SJCRH30 (cell line): ENCODE measurements around the gene CDCP1. TPM values are rescaled to one million over a fixed set of nuclear protein-coding genes. Genes with fewer than 3 reads are reported as not detected.
"Not testable (repeated sequence)": the region's sequence is repeated elsewhere in the genome, so short reads cannot be mapped to it uniquely, and the experiment has no call there.

Experiments
- DNase-seq, 2 experiments: peaks; one replicate each; pipeline ENCODE4 v3.0.0-alpha.2; 2015 to 2020
- H3K27ac ChIP-seq: fragments of 250-450 bp; sonication (Bioruptor Pico); 2 replicates; pipeline ENCODE4 v1.5.1; 2020; ENCODE audit warnings: mild to moderate bottlenecking, moderate library complexity
- H3K27me3 ChIP-seq: fragments of 250-450 bp; sonication (Bioruptor Pico); 2 replicates; pipeline ENCODE4 v1.5.1; 2020; ENCODE audit warnings: mild to moderate bottlenecking, moderate library complexity
- H3K36me3 ChIP-seq: fragments of 250-450 bp; sonication (Bioruptor Pico); 2 replicates; pipeline ENCODE4 v1.5.1; 2020; ENCODE audit warnings: mild to moderate bottlenecking, moderate library complexity
- H3K4me1 ChIP-seq: fragments of 250-450 bp; sonication (Bioruptor Pico); 2 replicates; pipeline ENCODE4 v1.5.1; 2020; ENCODE audit warnings: mild to moderate bottlenecking, moderate library complexity
- H3K4me3 ChIP-seq: fragments of 250-450 bp; sonication (Bioruptor Pico); 2 replicates; pipeline ENCODE4 v1.5.1; 2020; ENCODE audit warnings: mild to moderate bottlenecking, moderate library complexity
- H3K9me3 ChIP-seq: fragments of 250-450 bp; sonication (Bioruptor Pico); replicated peaks from 2 replicates; pipeline ENCODE4 v1.5.1; 2020; ENCODE audit warnings: mild to moderate bottlenecking, moderate library complexity
- total RNA-seq: library from RNA; depleted of rRNA; stranded (reverse); fragments of >200 nt; shearing (Covaris generic); gene quantifications from 2 replicates; pipeline ENCODE4 v1.2.3, GENCODE V29; 2014

The CDCP1 gene
- total RNA-seq, 1 experiment from 2014 or later: not detected

GRCh38 chr3:45080824-45081223 is 65.4 kb downstream of the CDCP1 start:
- no peak for DNase-seq
- Histone ChIP-seq H3K36me3 (no peaks in the 10 kb centered on the region), H3K9me3 (no peaks in the 10 kb centered on the region), H3K27me3 (no peaks in the 10 kb centered on the region), H3K4me1 (no peaks in the 10 kb centered on the region), H3K27ac (no peak overlapping the region), H3K4me3 (no peak overlapping the region)

DNA sequence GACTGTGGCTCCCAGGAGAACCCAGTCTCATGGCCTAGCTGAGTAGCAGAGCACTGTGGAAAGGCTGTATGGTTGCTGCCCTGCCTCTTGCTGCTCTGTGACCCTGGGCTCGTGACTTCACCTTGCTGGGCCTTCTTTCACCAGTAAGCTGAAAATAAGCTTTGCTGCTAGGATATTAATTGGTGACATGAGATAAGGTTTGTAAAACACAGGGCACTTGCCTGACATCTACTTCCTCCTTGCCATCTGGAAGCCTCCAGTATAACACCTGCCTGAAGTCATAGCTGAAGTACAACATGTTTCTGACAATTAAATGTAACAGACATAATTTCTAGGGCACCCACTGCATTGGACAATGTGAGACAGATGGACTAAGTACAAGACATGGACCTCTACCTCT is 66.5 kb downstream of the CDCP1 start:
- H3K4me1 ChIP-seq: no peaks in the 10 kb centered on the region
- no peaks in the 10 kb centered on the region for H3K27me3 ChIP-seq
- H3K4me3 ChIP-seq: no peak overlapping the region
- no peak overlapping the region for H3K27ac ChIP-seq
- no peak for DNase-seq
- no peaks in the 10 kb centered on the region for H3K9me3 ChIP-seq
- no peaks in the 10 kb centered on the region for H3K36me3 ChIP-seq

GRCh38 chr3:45078910-45079522 is 67.2 kb downstream of the CDCP1 start:
- DNase-seq: no peak

GRCh38 chr3:45078256-45078655 is 67.9 kb downstream of the CDCP1 start:
- not testable (repeated sequence) for H3K4me1 ChIP-seq, H3K4me3 ChIP-seq, H3K36me3 ChIP-seq, DNase-seq, H3K27ac ChIP-seq, H3K27me3 ChIP-seq, H3K9me3 ChIP-seq

More at GRCh38 chr3:45078910-45079522, 67.2 kb downstream of the CDCP1 start:
- no peaks in the 10 kb centered on the region for H3K36me3 ChIP-seq
- no peaks in the 10 kb centered on the region for H3K9me3 ChIP-seq
- H3K27ac ChIP-seq: no peak overlapping the region
- H3K27me3 ChIP-seq: no peaks in the 10 kb centered on the region
- H3K4me1 ChIP-seq: no peaks in the 10 kb centered on the region
- no peak overlapping the region for H3K4me3 ChIP-seq

GRCh38 chr3:45075821-45076625 is 70.2 kb downstream of the CDCP1 start:
- H3K36me3 ChIP-seq: no peaks in the 10 kb centered on the region

GRCh38 chr3:45071075-45071474 is 75.1 kb downstream of the CDCP1 start:
- Histone ChIP-seq H3K9me3 (no peaks in the 10 kb centered on the region), H3K36me3 (no peaks in the 10 kb centered on the region), H3K27me3 (no peaks in the 10 kb centered on the region), H3K4me3 (no peak overlapping the region), H3K27ac (no peak overlapping the region), H3K4me1 (no peaks in the 10 kb centered on the region)
- no peak for DNase-seq

More at GRCh38 chr3:45075821-45076625, 70.2 kb downstream of the CDCP1 start:
- H3K9me3 ChIP-seq: no peaks in the 10 kb centered on the region
- no peak overlapping the region for H3K27ac ChIP-seq
- no peaks in the 10 kb centered on the region for H3K4me1 ChIP-seq
- H3K4me3 ChIP-seq: no peak overlapping the region
- DNase-seq: no peak
- no peaks in the 10 kb centered on the region for H3K27me3 ChIP-seq

- H3K9me3 ChIP-seq: no peaks in the 10 kb centered on the region
- peaks cover 6% of the 10 kb centered on the region; the same call in 1 of the 2 replicates for H3K4me1 ChIP-seq
- H3K36me3 ChIP-seq: no peaks in the 10 kb centered on the region
- no peak overlapping the region for H3K4me3 ChIP-seq
- H3K27ac ChIP-seq: no peak overlapping the region
- no peaks in the 10 kb centered on the region for H3K27me3 ChIP-seq
- no peak for DNase-seq
Measured at GRCh38 chr3:45067941-45068340, 78.2 kb downstream of the CDCP1 start.

- Histone ChIP-seq H3K36me3 (no peaks in the 10 kb centered on the region), H3K27me3 (no peaks in the 10 kb centered on the region), H3K4me3 (no peak overlapping the region), H3K4me1 (peaks cover 6% of the 10 kb centered on the region; the same call in 1 of the 2 replicates), H3K9me3 (no peaks in the 10 kb centered on the region), H3K27ac (no peak overlapping the region)
- DNase-seq: no peak
Measured at GRCh38 chr3:45067486-45067885, 78.7 kb downstream of the CDCP1 start.

DNA sequence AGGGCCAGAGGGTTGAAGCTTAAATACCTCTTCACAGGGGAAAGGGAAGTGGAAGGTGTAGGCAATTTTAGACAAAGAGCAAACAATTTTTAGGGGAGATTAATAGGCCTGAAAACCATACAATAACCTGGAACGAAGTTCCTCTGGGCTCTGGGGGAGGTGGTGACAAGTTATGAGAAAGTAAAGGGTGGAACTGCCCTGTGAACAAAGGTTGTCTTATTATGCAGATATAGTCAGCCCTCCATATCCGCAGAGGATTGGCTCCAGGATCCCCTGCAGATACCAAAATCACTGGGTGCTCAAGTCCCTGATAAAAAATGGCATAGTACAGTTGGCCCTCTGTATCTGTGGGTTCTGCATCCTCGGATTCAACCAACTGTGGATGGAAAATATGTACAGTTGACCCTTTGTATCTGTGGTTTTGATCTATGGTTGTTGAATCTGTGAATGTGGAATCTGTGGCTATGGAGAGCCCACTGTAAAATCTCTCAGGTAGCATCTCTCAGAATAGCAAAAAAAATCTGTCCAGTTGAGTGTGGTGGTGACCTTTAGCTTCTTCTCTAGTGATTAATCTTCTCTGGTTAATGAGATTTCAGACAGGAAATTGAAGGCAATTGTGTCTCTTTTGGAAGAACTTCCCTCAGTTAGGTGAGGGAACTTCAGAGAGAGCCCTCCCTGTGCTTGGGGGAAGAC is 79.9 kb downstream of the CDCP1 start:
- Histone ChIP-seq H3K4me3 (no peak overlapping the region), H3K27me3 (no peaks in the 10 kb centered on the region), H3K27ac (no peak overlapping the region), H3K36me3 (no peaks in the 10 kb centered on the region), H3K4me1 (peaks cover 6% of the 10 kb centered on the region; the same call in 1 of the 2 replicates), H3K9me3 (no peaks in the 10 kb centered on the region)
- no peak for DNase-seq

DNA sequence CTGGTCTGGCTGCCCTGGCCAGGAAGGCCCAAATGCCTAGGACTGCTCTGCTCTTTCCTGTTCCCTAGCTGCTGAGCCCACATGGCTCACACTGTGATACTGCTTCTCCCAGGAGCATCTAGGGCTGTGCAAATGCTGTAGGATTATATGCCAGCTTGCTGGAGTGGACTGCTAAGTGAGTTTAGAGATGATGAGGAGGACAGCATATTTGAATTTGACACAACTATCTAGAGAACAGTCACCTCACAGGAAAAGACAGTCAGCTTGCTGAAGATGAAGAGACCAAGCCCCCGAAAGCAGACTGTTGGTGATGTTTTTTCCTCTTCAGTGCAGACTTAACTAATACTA is 80.8 kb downstream of the CDCP1 start:
- Histone ChIP-seq H3K9me3 (no peaks in the 10 kb centered on the region), H3K27ac (no peak overlapping the region), H3K36me3 (no peaks in the 10 kb centered on the region), H3K27me3 (no peaks in the 10 kb centered on the region), H3K4me1 (peaks cover 6% of the 10 kb centered on the region; the same call in 1 of the 2 replicates), H3K4me3 (no peak overlapping the region)
- no peak for DNase-seq

DNA sequence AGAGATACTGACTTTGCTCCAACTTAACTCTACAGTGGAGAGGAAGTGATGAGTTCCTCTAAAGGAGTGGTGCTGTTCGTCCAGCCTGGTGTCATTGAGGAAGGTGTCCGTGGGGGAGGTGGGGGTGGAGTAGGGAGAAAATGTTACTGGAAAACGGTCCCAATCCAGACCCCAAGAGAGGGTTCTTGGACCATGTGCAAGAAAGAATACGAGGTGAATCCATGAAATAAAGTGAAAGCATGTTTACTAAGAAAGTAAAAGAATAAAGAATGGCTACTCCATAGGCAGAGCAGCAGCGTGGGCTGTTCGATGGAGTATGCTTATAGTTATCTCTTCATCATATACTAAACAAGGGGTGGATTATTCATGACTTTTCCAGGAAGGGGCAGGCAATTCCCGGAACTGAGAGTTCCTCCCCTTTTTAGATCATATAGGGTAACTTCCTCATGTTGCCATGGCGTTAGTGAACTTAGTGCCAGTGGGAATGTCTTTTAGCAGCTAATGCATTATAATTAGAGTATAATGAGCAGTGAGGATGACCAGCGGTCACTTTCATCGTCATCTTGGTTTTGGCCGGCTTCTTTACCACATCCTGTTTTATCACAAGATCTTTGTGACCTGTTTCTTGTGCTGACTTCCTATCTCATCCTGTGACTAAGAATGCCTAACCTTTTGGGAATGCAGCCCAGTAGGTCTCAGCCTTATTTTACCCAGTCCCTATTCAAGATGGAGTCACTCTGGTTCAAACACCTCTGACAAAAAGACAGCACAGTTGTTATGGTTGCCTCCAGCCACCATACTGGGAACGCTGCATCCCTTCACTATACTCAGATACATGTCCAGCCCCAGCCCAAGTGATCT is 81.4 kb downstream of the CDCP1 start:
- H3K27ac ChIP-seq: no peak overlapping the region
- H3K9me3 ChIP-seq: no peaks in the 10 kb centered on the region
- no peaks in the 10 kb centered on the region for H3K27me3 ChIP-seq
- peak overlapping the region; percentile 21; the same call in 1 of the 2 replicates for H3K4me3 ChIP-seq
- peak in 1 of 2 experiments; percentile 23 for DNase-seq
- peaks cover 6% of the 10 kb centered on the region; the same call in 1 of the 2 replicates for H3K4me1 ChIP-seq
- H3K36me3 ChIP-seq: no peaks in the 10 kb centered on the region

DNA sequence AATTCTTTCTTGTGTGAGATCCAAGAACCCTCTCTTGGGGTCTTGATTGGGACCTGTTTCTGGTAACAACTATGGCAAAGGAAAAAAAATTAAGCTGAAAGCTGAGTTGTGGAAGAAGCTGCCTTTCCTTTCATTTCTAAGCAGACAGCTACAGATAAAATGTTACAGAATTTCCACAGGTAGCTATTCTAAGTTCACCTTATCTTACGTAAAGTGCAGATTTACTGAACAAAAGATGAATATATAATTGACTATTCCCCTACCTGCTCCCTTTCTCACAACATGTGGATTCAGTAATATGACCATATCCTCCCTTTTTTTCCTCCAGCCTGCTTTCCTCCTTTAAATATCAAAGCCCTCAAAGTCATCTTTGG is 83.5 kb downstream of the CDCP1 start:
- no peaks in the 10 kb centered on the region for H3K27me3 ChIP-seq
- peaks cover 6% of the 10 kb centered on the region; the same call in 1 of the 2 replicates for H3K4me1 ChIP-seq
- H3K36me3 ChIP-seq: no peaks in the 10 kb centered on the region
- no peaks in the 10 kb centered on the region for H3K9me3 ChIP-seq
- no peak for DNase-seq
- H3K4me3 ChIP-seq: no peak overlapping the region
- no peak overlapping the region for H3K27ac ChIP-seq

- H3K9me3 ChIP-seq: no peaks in the 10 kb centered on the region
- peaks cover 13% of the 10 kb centered on the region for H3K4me1 ChIP-seq
- no peaks in the 10 kb centered on the region for H3K36me3 ChIP-seq
- H3K27me3 ChIP-seq: no peaks in the 10 kb centered on the region
- no peak overlapping the region for H3K27ac ChIP-seq
- no peak for DNase-seq
- H3K4me3 ChIP-seq: no peak overlapping the region
Measured at GRCh38 chr3:45060165-45060892, 85.8 kb downstream of the CDCP1 start.

- DNase-seq: no peak
- Histone ChIP-seq H3K27me3 (no peaks in the 10 kb centered on the region), H3K4me1 (peaks cover 18% of the 10 kb centered on the region), H3K4me3 (no peak overlapping the region), H3K36me3 (no peaks in the 10 kb centered on the region), H3K9me3 (no peaks in the 10 kb centered on the region), H3K27ac (no peak overlapping the region)
Measured at GRCh38 chr3:45059132-45059531, 87.0 kb downstream of the CDCP1 start.
